ENCODE data around the gene USP12.

DNA sequence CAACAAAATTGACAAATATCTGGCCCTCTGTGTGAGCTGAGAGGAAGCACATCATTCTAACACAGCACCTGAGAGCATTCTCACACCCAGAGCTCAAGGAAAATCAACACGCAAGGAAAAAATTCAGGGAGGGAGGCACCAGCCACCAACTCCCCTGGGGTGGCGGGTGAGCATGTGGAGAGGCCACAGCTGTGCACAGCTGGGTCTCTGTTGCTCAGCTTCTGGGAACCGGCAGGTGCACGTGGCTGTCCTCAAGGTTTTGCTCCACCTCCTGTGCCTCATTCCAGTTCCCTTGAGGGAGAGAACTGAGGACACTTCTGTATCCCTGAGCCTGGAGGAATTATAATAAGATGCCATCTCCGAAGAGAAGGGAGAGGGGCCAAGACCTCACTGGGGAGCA, 134.0 kb downstream of the USP12 start:
- TF ChIP-seq POLR2A (IDR thresholded peaks at IDR 0.05): no peak
- TF ChIP-seq, protein P1, sequence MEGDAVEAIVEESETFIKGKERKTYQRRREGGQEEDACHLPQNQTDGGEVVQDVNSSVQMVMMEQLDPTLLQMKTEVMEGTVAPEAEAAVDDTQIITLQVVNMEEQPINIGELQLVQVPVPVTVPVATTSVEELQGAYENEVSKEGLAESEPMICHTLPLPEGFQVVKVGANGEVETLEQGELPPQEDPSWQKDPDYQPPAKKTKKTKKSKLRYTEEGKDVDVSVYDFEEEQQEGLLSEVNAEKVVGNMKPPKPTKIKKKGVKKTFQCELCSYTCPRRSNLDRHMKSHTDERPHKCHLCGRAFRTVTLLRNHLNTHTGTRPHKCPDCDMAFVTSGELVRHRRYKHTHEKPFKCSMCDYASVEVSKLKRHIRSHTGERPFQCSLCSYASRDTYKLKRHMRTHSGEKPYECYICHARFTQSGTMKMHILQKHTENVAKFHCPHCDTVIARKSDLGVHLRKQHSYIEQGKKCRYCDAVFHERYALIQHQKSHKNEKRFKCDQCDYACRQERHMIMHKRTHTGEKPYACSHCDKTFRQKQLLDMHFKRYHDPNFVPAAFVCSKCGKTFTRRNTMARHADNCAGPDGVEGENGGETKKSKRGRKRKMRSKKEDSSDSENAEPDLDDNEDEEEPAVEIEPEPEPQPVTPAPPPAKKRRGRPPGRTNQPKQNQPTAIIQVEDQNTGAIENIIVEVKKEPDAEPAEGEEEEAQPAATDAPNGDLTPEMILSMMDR (IDR thresholded peaks at IDR 0.05): no peak
- TF ChIP-seq POLR2AphosphoS5 (IDR thresholded peaks at IDR 0.05): no peak

Data from suprapubic skin (tissue), 4 donors.